Measurements from ENCODE around the gene RBKS. TPM values are rescaled to one million over a fixed set of nuclear protein-coding genes. Genes with fewer than 3 reads are reported as not detected.

The RBKS gene
- total RNA-seq, 1 experiment from 2014 or later: 4.5 TPM

DNA sequence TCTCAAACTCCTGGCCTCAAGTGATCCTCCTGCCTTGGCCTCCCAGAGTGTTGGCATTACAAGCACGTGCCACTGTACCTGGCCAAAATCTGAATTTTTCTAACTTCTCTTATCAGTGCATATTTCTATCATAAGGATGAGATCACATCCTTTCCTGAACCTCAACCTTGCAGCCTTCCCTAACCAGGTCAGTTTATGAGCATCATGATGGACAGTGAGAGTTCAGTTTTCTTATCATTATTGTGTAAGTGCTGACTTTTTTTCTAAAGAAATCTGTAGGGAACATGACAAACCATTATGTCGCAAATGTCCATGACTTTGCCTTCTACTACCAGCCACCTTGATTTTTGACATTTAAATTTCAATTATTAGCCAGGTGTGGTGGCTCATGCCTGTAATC is 87.1 kb downstream of the RBKS start:
- Histone ChIP-seq H3K4me2 (no peak overlapping the region), H3K27me3 (ENCODE audit: insufficient read depth, low read depth) (no peaks in the 10 kb centered on the region), H3F3A (ENCODE audit: insufficient read depth, low read depth) (peaks cover 30% of the 10 kb centered on the region), H3K79me2 (ENCODE audit: low read depth) (no peaks in the 10 kb centered on the region), H3K36me3 (ENCODE audit: low read depth) (no peaks in the 10 kb centered on the region), H3K9me2 (ENCODE audit: insufficient read depth) (no peaks in the 10 kb centered on the region), H4K20me1 (ENCODE audit: insufficient read depth) (no peaks in the 10 kb centered on the region), H3K27ac (no peak overlapping the region), H3K9me3 (ENCODE audit: insufficient read depth, low read depth) (no peaks in the 10 kb centered on the region), H3K4me3 (no peak overlapping the region), H3K4me1 (replicated peaks; ENCODE audit: insufficient read depth) (peaks cover 37% of the 10 kb centered on the region), H2AFZ (no peak overlapping the region)
- no peak for DNase-seq
- intact Hi-C loops (cut with micrococcal nuclease; ENCODE audit: unreplicated experiment): no loop called here
- BruUV-seq (replicated peaks): no TSS peak
- no peak for TF ChIP-seq EZH2 (IDR thresholded peaks at IDR 0.05; ENCODE audit: low read depth)
- TF ChIP-seq, protein P1, sequence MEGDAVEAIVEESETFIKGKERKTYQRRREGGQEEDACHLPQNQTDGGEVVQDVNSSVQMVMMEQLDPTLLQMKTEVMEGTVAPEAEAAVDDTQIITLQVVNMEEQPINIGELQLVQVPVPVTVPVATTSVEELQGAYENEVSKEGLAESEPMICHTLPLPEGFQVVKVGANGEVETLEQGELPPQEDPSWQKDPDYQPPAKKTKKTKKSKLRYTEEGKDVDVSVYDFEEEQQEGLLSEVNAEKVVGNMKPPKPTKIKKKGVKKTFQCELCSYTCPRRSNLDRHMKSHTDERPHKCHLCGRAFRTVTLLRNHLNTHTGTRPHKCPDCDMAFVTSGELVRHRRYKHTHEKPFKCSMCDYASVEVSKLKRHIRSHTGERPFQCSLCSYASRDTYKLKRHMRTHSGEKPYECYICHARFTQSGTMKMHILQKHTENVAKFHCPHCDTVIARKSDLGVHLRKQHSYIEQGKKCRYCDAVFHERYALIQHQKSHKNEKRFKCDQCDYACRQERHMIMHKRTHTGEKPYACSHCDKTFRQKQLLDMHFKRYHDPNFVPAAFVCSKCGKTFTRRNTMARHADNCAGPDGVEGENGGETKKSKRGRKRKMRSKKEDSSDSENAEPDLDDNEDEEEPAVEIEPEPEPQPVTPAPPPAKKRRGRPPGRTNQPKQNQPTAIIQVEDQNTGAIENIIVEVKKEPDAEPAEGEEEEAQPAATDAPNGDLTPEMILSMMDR (conservative IDR thresholded peaks at IDR 0.05): no peak
- ChIA-PET CTCF (no interaction called here), POLR2A (ENCODE audit: unreplicated experiment) (no interaction called here)

DNA sequence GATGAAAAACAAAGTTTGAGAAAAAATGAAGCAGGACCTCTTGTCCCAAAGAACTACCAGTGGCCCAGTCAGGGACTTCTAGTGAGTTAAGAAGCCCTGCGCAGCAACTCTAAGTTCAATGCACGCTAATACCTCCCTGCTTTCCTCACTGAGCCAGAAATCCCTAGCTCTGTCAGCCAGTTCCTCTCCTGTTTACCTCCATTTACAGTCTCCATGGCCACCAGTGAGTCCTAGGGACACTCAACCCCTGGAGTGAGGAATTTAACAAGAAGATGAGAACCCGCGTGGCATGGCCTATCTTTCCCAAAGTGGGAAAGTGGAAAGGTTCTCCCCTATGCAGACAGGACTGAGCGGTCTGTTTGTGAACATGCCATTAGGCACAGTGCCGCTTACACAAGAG is 87.6 kb downstream of the RBKS start:
- peaks cover 40% of the 10 kb centered on the region for H3K4me1 ChIP-seq (replicated peaks; ENCODE audit: insufficient read depth)
- no peaks in the 10 kb centered on the region for H3K9me3 ChIP-seq (ENCODE audit: insufficient read depth, low read depth)
- no peak overlapping the region for H3K4me2 ChIP-seq
- ChIA-PET POLR2A (ENCODE audit: unreplicated experiment) (no interaction called here), CTCF (no interaction called here)
- intact Hi-C loops (cut with micrococcal nuclease; ENCODE audit: unreplicated experiment): no loop called here
- H3F3A ChIP-seq (ENCODE audit: insufficient read depth, low read depth): peaks cover 30% of the 10 kb centered on the region
- TF ChIP-seq EZH2 (IDR thresholded peaks at IDR 0.05; ENCODE audit: low read depth): no peak
- TF ChIP-seq, protein P1 (conservative IDR thresholded peaks at IDR 0.05): no peak
- no peaks in the 10 kb centered on the region for H3K9me2 ChIP-seq (ENCODE audit: insufficient read depth)
- no peak for DNase-seq
- no TSS peak for BruUV-seq (replicated peaks)
- no peak overlapping the region for H3K4me3 ChIP-seq
- no peaks in the 10 kb centered on the region for H3K79me2 ChIP-seq (ENCODE audit: low read depth)
- no peak overlapping the region for H2AFZ ChIP-seq
- H3K27me3 ChIP-seq (ENCODE audit: insufficient read depth, low read depth): no peaks in the 10 kb centered on the region
- H4K20me1 ChIP-seq (ENCODE audit: insufficient read depth): no peaks in the 10 kb centered on the region
- no peak overlapping the region for H3K27ac ChIP-seq
- no peaks in the 10 kb centered on the region for H3K36me3 ChIP-seq (ENCODE audit: low read depth)

DNA sequence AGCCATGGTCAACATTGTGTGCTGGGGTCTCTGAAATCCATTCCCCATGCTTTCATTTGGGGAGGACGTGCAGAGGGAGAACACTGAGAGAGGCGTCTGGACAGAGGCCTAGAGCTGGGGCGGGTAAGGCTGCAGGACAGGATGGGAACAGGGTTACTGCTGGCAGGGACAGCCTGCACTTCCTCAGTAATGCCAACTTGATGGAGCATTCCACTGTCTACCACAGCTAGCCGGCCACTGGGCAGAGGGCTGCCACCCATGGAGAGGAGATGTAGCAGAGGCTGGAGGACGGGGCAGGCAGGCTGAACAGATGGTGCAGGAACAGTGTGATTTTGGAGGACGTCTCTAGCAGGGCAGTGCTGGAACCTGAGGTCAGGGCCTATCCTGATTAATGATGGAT is 89.3 kb downstream of the RBKS start:
- H3K27me3 ChIP-seq (ENCODE audit: insufficient read depth, low read depth): no peaks in the 10 kb centered on the region
- H3K79me2 ChIP-seq (ENCODE audit: low read depth): no peaks in the 10 kb centered on the region
- no peaks in the 10 kb centered on the region for H3K9me3 ChIP-seq (ENCODE audit: insufficient read depth, low read depth)
- ChIA-PET CTCF (no interaction called here), POLR2A (ENCODE audit: unreplicated experiment) (no interaction called here)
- H3K36me3 ChIP-seq (ENCODE audit: low read depth): no peaks in the 10 kb centered on the region
- intact Hi-C loops (cut with micrococcal nuclease; ENCODE audit: unreplicated experiment): no loop called here
- peak overlapping the region; percentile 71 for H3K4me2 ChIP-seq
- H3K9me2 ChIP-seq (ENCODE audit: insufficient read depth): no peaks in the 10 kb centered on the region
- no peak overlapping the region for H2AFZ ChIP-seq
- BruUV-seq (replicated peaks): no TSS peak
- H3F3A ChIP-seq (ENCODE audit: insufficient read depth, low read depth): peaks cover 30% of the 10 kb centered on the region
- peak overlapping the region; percentile 94 for H3K27ac ChIP-seq
- no peaks in the 10 kb centered on the region for H4K20me1 ChIP-seq (ENCODE audit: insufficient read depth)
- DNase-seq: no peak
- no peak overlapping the region for H3K4me3 ChIP-seq
- no peak for TF ChIP-seq EZH2 (IDR thresholded peaks at IDR 0.05; ENCODE audit: low read depth)
- TF ChIP-seq, protein P1 (conservative IDR thresholded peaks at IDR 0.05): no peak
- H3K4me1 ChIP-seq (replicated peaks; ENCODE audit: insufficient read depth): peaks cover 40% of the 10 kb centered on the region

Measured in PC-9 (cell line).